HEK293T (cell line): Measurements from ENCODE around the gene MIGA2.

Experiments
- ARNT ChIP-seq: fragments of 450-650 bp; IDR thresholded peaks from 2 replicates; pipeline ENCODE4 v1.6.1; 2017; ENCODE audit warnings: mild to moderate bottlenecking
- BHLHE40 ChIP-seq: fragments of 450-650 bp; IDR thresholded peaks from 2 replicates; pipeline ENCODE4 v1.6.1; 2016; ENCODE audit warnings: mild to moderate bottlenecking, moderate library complexity, borderline replicate concordance
- SP1 ChIP-seq: fragments of 450-650 bp; IDR thresholded peaks from 2 replicates; pipeline ENCODE4 v1.6.1; 2017
- SUZ12 ChIP-seq: fragments of 450-650 bp; IDR thresholded peaks from 2 replicates; pipeline ENCODE4 v1.6.1; 2016; ENCODE audit warnings: mild to moderate bottlenecking
- TARDBP ChIP-seq: fragments of 450-650 bp; IDR thresholded peaks from 2 replicates; pipeline ENCODE4 v1.6.1; 2016

DNA sequence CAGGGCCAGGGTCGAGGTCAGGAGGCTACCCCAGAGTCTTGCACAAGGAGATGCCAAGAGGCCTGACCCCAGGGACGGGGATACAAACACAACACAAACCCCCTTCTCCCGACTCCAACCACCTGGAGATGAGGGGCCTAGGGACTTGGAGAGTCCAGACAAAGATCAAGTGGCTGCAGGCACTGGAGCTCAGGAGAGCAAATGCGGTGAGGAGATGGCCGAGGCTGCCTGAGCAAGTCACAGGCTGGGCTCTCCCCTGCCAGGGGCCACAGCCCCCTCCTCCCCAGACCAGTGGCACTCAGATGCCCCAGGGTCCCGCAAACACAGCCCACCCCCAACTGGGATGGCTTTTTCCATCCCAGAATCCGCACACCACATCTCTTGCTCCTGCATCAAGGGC is 24.1 kb upstream of the MIGA2 start:
- no peak for TF ChIP-seq TARDBP
- no peak for TF ChIP-seq ARNT
- TF ChIP-seq SUZ12 = no peak
- no peak for TF ChIP-seq SP1
- no peak for TF ChIP-seq BHLHE40
